ENCODE results near the gene PDLIM3.

Gene PDLIM3

DNA sequence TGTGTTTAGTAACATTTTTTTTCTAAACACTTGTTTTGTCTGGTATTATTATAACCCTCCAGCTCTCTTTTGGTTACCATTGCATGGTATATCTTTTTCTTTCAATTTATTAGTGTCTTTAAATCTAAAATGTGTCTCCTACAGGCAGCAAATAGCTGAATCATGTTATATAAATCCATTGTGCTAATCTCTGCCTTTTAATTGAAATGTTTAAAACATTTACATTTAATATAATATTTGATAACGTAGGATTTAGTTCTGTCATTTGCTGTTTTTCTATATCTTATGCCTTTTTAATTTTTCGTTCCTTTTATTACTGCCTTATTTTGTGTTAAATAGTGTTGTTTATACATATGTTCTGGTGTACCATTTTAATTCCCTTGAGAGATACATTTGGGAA is 46.7 kb downstream of the PDLIM3 start:
- no peak overlapping the region for H3K27ac Mint-ChIP-seq
- peaks cover 9% of the 10 kb centered on the region for H3K27me3 Mint-ChIP-seq (ENCODE audit: low read depth)
- H3K36me3 Mint-ChIP-seq (ENCODE audit: low read depth), result no peaks in the 10 kb centered on the region
- no peak overlapping the region for H3K4me3 Mint-ChIP-seq
- H3K4me1 Mint-ChIP-seq (ENCODE audit: low read depth), result peaks cover 2% of the 10 kb centered on the region
- peaks cover 14% of the 10 kb centered on the region for H3K9me3 Mint-ChIP-seq
- no peak for DNase-seq (ENCODE audit: low spot score)

DNA sequence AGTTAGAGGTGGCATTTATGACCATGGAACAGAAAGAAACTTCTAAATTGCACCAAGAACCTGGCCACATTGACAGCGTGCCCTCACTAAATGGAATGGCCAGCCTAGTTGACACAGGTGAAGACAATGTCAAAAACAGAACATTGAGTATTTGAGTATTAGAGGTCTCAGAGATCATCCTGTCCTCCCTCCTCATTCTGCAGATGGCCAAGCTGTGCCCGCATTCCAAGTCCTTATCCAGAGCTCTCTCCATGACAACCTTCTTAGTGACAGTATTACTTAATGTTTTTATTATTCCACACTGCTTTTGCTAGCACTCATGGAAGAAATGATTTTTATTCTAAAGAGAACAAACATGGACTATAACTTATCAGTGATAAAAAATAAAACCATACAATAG is 53.9 kb downstream of the PDLIM3 start:
- Mint-ChIP-seq H3K9me3 (no peaks in the 10 kb centered on the region), H3K4me1 (ENCODE audit: low read depth) (no peaks in the 10 kb centered on the region), H3K36me3 (ENCODE audit: low read depth) (no peaks in the 10 kb centered on the region), H3K27me3 (ENCODE audit: low read depth) (peaks cover 52% of the 10 kb centered on the region), H3K4me3 (no peak overlapping the region), H3K27ac (no peak overlapping the region)
- DNase-seq (ENCODE audit: low spot score), result no peak

- DNase-seq (ENCODE audit: low spot score), result no peak
- Mint-ChIP-seq H3K4me1 (ENCODE audit: low read depth) (no peaks in the 10 kb centered on the region), H3K27me3 (ENCODE audit: low read depth) (peaks cover 52% of the 10 kb centered on the region), H3K9me3 (no peaks in the 10 kb centered on the region), H3K36me3 (ENCODE audit: low read depth) (no peaks in the 10 kb centered on the region), H3K27ac (no peak overlapping the region), H3K4me3 (no peak overlapping the region)
Observed at GRCh38 chr4:185480016-185480732, 55.1 kb downstream of the PDLIM3 start.

GRCh38 chr4:185479507-185479971 is 55.8 kb downstream of the PDLIM3 start:
- no peak overlapping the region for H3K4me3 Mint-ChIP-seq
- DNase-seq (ENCODE audit: low spot score), result no peak
- H3K4me1 Mint-ChIP-seq (ENCODE audit: low read depth), result no peaks in the 10 kb centered on the region
- H3K36me3 Mint-ChIP-seq (ENCODE audit: low read depth), result no peaks in the 10 kb centered on the region
- peaks cover 49% of the 10 kb centered on the region for H3K27me3 Mint-ChIP-seq (ENCODE audit: low read depth)
- no peaks in the 10 kb centered on the region for H3K9me3 Mint-ChIP-seq
- no peak overlapping the region for H3K27ac Mint-ChIP-seq

DNA sequence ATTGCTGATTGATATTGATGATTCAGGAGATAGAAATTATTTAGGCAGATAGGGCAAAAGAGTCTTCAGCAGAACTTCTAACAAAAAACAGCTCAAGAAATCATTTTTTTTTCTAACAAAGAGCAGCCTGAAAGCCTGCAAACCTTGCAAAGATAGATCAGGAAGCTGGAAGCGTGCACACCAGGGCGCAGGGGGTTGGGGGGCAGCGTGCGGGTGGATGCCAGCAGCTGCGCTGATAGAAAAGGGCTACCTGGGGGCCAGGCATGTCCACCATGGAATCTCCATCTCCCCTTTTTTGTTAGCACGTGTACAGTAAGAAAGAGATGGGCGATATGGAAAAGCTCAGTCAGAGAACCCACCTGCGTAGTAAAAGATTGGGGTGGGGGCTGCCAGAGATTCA is 62.1 kb downstream of the PDLIM3 start:
- H3K9me3 Mint-ChIP-seq, result no peaks in the 10 kb centered on the region
- peaks cover 50% of the 10 kb centered on the region for H3K27me3 Mint-ChIP-seq (ENCODE audit: low read depth)
- no peak for DNase-seq (ENCODE audit: low spot score)
- H3K27ac Mint-ChIP-seq, result no peak overlapping the region
- no peaks in the 10 kb centered on the region for H3K36me3 Mint-ChIP-seq (ENCODE audit: low read depth)
- H3K4me3 Mint-ChIP-seq, result no peak overlapping the region
- H3K4me1 Mint-ChIP-seq (ENCODE audit: low read depth), result peaks cover 7% of the 10 kb centered on the region

DNA sequence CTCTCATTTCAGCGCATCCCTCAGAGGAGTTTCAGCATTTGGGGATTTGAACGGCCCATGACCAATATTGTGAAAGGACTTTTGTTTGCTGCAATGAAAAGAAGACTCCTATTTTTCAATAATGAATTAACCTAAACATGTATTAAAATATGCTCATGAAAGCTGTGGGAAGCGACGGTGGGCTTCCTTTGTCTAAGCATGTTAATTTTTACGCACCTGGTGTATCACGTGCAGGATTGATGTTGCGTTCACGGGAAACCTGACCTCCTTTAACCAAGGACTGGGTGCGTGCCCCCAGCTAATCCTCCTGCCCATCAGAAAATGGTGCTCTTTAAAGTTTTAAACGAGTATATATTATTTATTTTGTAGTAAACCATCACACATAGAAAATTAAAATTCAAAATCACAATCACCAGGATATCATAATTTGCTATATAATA is 63.2 kb downstream of the PDLIM3 start:
- DNase-seq (ENCODE audit: low spot score), result no peak
- Mint-ChIP-seq H3K4me3 (peak overlapping the region; percentile 80), H3K4me1 (ENCODE audit: low read depth) (peaks cover 7% of the 10 kb centered on the region), H3K27me3 (ENCODE audit: low read depth) (peaks cover 47% of the 10 kb centered on the region), H3K9me3 (no peaks in the 10 kb centered on the region), H3K36me3 (ENCODE audit: low read depth) (no peaks in the 10 kb centered on the region), H3K27ac (peak overlapping the region; percentile 12)

DNA sequence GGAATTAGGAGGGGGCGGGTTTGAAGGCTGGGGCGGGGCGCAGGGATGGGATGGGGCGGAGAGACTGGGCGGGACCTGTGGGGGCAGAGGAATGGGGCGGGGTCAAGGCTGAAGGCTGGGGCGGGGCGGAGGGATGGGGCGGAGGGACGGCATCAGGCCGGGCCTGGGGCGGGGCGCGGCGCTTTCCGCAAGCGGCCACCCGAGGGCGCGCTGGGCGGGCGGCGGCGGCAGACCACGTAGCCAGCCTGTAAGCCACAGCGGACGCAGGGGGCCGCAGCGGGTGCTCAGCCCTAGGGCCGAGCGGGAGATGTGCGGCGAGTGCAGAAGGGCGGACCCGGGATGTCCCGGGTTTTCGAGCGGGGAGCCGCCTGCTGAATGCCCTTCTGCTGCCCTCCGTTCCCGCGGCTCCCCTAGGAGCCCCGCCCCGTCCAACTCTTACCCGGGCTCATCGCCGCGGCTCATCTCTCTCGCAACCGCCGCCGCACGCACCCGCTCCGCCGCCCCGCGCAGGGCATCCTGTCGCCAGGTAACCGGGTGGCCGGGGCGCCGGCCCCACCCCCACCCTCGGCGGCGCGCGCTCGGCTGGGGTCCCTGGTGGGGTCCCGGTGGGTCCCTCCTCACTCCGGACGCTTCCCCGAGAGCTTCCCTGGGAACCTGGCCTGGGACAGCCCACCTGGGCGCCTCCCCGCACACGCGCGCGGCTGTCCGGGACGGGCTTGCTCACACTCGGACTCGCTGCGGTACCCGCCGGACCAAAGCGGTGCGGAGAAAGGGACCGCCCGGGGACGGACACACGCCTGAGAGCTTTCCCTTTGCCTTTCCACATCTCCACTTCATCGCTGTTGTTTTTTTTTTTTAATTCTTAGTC is 63.8 kb downstream of the PDLIM3 start, which contains the start of gene CCDC110:
CCDC110 (minus strand) TSS at position 499 of the 868 bp plus-strand sequence; CDS start at position 449, 50 bp downstream.
- Mint-ChIP-seq H3K27ac (peak within 1 kb of the TSS; percentile 12), H3K27me3 (ENCODE audit: low read depth) (peaks cover 49% of the 10 kb centered on the region), H3K9me3 (no peaks in the 10 kb centered on the region), H3K4me1 (ENCODE audit: low read depth) (peaks cover 7% of the 10 kb centered on the region), H3K4me3 (peak within 1 kb of the TSS; percentile 80), H3K36me3 (ENCODE audit: low read depth) (no peaks in the 10 kb centered on the region)
- DNase-seq (ENCODE audit: low spot score), result peak; percentile 84

- peak; percentile 14 for DNase-seq (ENCODE audit: low spot score)
- peaks cover 1% of the 10 kb centered on the region for H3K36me3 Mint-ChIP-seq (ENCODE audit: low read depth)
- H3K4me3 Mint-ChIP-seq, result peak overlapping the region; percentile 80
- no peak overlapping the region for H3K27ac Mint-ChIP-seq
- peaks cover 56% of the 10 kb centered on the region for H3K27me3 Mint-ChIP-seq (ENCODE audit: low read depth)
- no peaks in the 10 kb centered on the region for H3K9me3 Mint-ChIP-seq
- H3K4me1 Mint-ChIP-seq (ENCODE audit: low read depth), result peaks cover 7% of the 10 kb centered on the region
Observed at GRCh38 chr4:185470501-185471195, 64.7 kb downstream of the PDLIM3 start.

- DNase-seq (ENCODE audit: low spot score), result no peak
- no peaks in the 10 kb centered on the region for H3K9me3 Mint-ChIP-seq
Observed at GRCh38 chr4:185469580-185470154, 65.6 kb downstream of the PDLIM3 start.

DNA sequence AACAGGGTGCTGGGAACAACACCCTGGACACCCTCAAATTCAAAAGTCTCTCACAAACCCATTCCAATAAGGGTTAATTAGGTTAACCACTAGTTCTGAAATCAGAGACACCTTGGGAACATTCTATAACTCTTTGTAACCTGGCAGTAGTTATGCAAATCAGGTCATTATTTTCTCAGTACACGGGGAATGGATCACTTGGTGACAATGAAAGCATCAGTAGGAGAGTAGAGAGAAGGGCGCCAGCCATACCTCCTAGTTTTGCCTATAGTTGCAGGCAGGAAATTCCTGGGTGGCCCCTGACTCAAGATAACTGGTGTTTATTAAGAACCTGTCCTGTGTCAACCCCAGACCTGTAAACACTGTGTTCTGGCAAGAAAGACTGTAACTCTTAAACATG is 66.3 kb downstream of the PDLIM3 start:
- Mint-ChIP-seq H3K27ac (no peak overlapping the region), H3K27me3 (ENCODE audit: low read depth) (peaks cover 66% of the 10 kb centered on the region), H3K4me3 (no peak overlapping the region), H3K4me1 (ENCODE audit: low read depth) (peaks cover 7% of the 10 kb centered on the region), H3K9me3 (no peaks in the 10 kb centered on the region), H3K36me3 (ENCODE audit: low read depth) (peaks cover 1% of the 10 kb centered on the region)
- no peak for DNase-seq (ENCODE audit: low spot score)

More at GRCh38 chr4:185469580-185470154, 65.6 kb downstream of the PDLIM3 start:
- H3K36me3 Mint-ChIP-seq (ENCODE audit: low read depth), result peaks cover 1% of the 10 kb centered on the region
- no peak overlapping the region for H3K4me3 Mint-ChIP-seq
- peaks cover 64% of the 10 kb centered on the region for H3K27me3 Mint-ChIP-seq (ENCODE audit: low read depth)
- H3K4me1 Mint-ChIP-seq (ENCODE audit: low read depth), result peaks cover 7% of the 10 kb centered on the region
- no peak overlapping the region for H3K27ac Mint-ChIP-seq

DNA sequence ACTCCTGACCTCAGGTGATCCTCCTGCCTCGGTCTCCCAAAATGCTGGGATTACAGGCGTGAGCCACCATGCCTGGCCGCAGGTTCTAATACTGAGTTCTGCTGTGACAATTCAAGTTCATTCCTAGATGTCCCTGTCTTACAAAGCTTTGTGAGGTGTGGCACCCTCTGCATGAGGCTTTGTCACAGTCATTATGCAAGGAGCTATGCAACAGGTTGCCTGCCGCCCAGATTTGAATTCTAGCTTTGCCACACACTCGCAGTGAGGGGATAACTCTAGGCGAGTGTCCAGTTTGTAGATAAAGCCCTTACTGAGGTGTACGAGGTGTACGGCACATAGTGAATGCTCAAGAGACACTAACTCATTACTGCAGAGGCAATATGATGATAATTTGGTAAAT is 67.3 kb downstream of the PDLIM3 start:
- Mint-ChIP-seq H3K36me3 (ENCODE audit: low read depth) (peaks cover 1% of the 10 kb centered on the region), H3K4me1 (ENCODE audit: low read depth) (peaks cover 7% of the 10 kb centered on the region), H3K27me3 (ENCODE audit: low read depth) (peaks cover 58% of the 10 kb centered on the region), H3K4me3 (no peak overlapping the region), H3K27ac (no peak overlapping the region), H3K9me3 (no peaks in the 10 kb centered on the region)
- no peak for DNase-seq (ENCODE audit: low spot score)

- H3K4me1 Mint-ChIP-seq (ENCODE audit: low read depth), result peaks cover 6% of the 10 kb centered on the region
- H3K27ac Mint-ChIP-seq, result no peak overlapping the region
- H3K36me3 Mint-ChIP-seq (ENCODE audit: low read depth), result peaks cover 1% of the 10 kb centered on the region
- no peaks in the 10 kb centered on the region for H3K9me3 Mint-ChIP-seq
- DNase-seq (ENCODE audit: low spot score), result no peak
- no peak overlapping the region for H3K4me3 Mint-ChIP-seq
- peaks cover 54% of the 10 kb centered on the region for H3K27me3 Mint-ChIP-seq (ENCODE audit: low read depth)
Observed at GRCh38 chr4:185467101-185467500, 68.2 kb downstream of the PDLIM3 start.

- Mint-ChIP-seq H3K4me3 (no peak overlapping the region), H3K27ac (no peak overlapping the region), H3K27me3 (ENCODE audit: low read depth) (peaks cover 54% of the 10 kb centered on the region), H3K36me3 (ENCODE audit: low read depth) (peaks cover 1% of the 10 kb centered on the region), H3K9me3 (no peaks in the 10 kb centered on the region), H3K4me1 (ENCODE audit: low read depth) (peaks cover 3% of the 10 kb centered on the region)
- no peak for DNase-seq (ENCODE audit: low spot score)
Observed at GRCh38 chr4:185465707-185466106, 69.6 kb downstream of the PDLIM3 start.
